Mucosa of rectum (tissue), 2 donors: ENCODE measurements around the gene RETREG3.

ENCODE experiments used
- H3K27ac ChIP-seq, 2 donors: one replicate each; pipeline ENCODE4 v1.7.0; 2013; ENCODE audit warnings: inconsistent platforms in 2 of 2, low read depth in 2 of 2, low read length in 2 of 2
- H3K27me3 ChIP-seq, 2 donors: one replicate each; pipeline ENCODE4 v1.7.0; 2013; ENCODE audit warnings: low read length in 2 of 2; ENCODE audit not compliant: control insufficient read depth in 2 of 2, insufficient read depth in 2 of 2
- H3K36me3 ChIP-seq, 2 donors: one replicate each; pipeline ENCODE4 v1.7.0; 2013; ENCODE audit warnings: low read length in 2 of 2; ENCODE audit not compliant: control insufficient read depth in 2 of 2, insufficient read depth in 2 of 2
- H3K4me1 ChIP-seq, 2 donors: one replicate each; pipeline ENCODE4 v1.7.0; 2013; ENCODE audit warnings: low read length in 2 of 2, mild to moderate bottlenecking in 1 of 2; ENCODE audit not compliant: control insufficient read depth in 2 of 2, insufficient read depth in 2 of 2
- H3K4me3 ChIP-seq, 2 donors: one replicate each; pipeline ENCODE4 v1.7.0; 2013; ENCODE audit warnings: low read length in 2 of 2
- H3K9ac ChIP-seq, 2 donors: one replicate each; pipeline ENCODE4 v1.7.0; 2013; ENCODE audit warnings: low read length in 2 of 2, low read depth in 1 of 2, mild to moderate bottlenecking in 1 of 2
- H3K9me3 ChIP-seq, 2 donors: one replicate each; pipeline ENCODE4 v1.7.0; 2013; ENCODE audit warnings: low read length in 2 of 2; ENCODE audit not compliant: control insufficient read depth in 2 of 2
- donor health status: healthy.
- donor health status: Normal muscosa, but diverticular disease.

RETREG3 gene, protein sequence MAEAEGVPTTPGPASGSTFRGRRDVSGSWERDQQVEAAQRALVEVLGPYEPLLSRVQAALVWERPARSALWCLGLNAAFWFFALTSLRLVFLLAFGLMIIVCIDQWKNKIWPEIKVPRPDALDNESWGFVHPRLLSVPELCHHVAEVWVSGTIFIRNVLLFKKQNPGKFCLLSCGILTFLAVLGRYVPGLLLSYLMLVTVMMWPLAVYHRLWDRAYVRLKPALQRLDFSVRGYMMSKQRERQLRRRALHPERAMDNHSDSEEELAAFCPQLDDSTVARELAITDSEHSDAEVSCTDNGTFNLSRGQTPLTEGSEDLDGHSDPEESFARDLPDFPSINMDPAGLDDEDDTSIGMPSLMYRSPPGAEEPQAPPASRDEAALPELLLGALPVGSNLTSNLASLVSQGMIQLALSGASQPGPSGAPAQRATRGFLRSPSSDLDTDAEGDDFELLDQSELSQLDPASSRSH

DNA sequence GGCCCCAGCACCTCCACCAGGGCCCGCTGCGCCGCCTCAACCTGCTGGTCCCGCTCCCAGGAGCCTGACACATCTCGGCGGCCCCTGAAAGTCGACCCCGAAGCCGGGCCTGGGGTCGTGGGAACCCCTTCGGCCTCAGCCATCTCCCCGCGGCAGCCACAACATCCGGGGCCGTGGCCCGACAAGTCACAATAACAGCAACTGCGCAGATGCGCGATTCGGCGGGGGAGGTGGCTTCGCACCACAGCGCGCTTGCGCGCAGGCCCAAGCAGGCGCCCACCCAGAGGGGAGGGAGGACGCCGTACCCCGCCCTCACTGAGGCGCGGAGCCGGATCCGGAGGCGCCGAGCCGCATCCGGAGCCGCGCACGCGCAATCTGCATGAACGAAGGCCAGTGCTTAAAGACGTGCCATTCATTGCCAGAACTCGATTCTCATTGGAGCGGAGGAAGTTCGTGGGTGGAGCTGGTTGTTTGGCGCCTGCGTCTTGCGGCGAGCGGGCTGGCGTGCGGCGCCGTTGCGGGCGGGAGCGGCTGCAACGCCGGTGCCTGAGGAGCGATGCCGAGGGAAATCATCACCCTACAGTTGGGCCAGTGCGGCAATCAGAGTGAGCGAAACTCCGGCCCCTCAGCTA is at the start of gene RETREG3, which contains the start of gene TUBG1:
TSS of gene RETREG3 (minus strand) at position 193 of the 632 bp plus-strand sequence. CDS start at position 143, 50 bp downstream.
TSS of gene TUBG1 (plus strand) at position 502 of the 632 bp plus-strand sequence. CDS start at position 557, 55 bp downstream.
- peak within 1 kb of the TSS; percentile 95 to 98 for H3K9ac ChIP-seq
- no peaks in the 10 kb centered on the region for H3K9me3 ChIP-seq
- H3K27me3 ChIP-seq = no peaks in the 10 kb centered on the region
- H3K27ac ChIP-seq = peak within 1 kb of the TSS; percentile 86 to 95
- peak within 1 kb of the TSS; percentile 98 to 100 for H3K4me3 ChIP-seq
- H3K4me1 ChIP-seq = peaks cover 11 to 13% of the 10 kb centered on the region in 2 donors
- H3K36me3 ChIP-seq = peaks cover 3 to 22% of the 10 kb centered on the region in 2 donors

DNA sequence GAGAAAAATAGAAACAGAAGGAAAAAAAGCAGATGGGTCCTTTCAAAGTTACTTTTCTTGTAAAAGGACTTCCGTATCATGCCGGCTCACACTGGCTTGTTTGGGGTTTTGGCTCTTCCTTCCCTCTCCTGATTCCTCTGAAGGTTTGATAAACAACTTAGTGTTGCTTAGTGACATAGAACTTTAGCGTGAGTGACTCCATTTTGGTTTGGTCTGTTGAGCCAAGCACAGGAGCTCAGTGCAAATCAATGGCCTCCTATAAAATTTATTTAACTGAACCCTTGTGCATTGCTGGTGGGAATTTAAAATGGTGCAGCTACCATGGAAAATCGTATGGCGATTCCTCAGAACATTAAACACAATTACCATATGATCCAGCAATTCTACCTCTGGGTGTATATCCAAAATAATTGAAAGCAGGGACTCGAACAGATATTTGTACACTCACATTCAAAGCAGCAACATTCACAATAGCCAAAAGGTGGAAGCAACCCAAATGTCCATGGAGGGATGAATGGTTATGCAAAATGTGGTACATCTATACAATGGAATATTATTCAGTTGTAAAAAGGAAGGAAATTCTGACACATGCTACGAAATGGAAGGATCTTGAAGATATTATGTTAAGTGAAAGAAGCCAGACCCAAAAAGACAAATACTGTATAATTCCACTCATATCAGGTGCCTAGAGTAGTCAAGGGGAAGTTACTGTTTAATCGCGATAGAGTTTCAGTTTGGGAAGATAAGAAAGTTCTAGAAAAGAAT is 48.8 kb upstream of the RETREG3 start:
- H3K9me3 ChIP-seq = no peaks in the 10 kb centered on the region
- H3K4me3 ChIP-seq = no peak overlapping the region
- H3K4me1 ChIP-seq = peaks cover 4 to 16% of the 10 kb centered on the region in 2 donors
- H3K27ac ChIP-seq = no peak overlapping the region
- H3K9ac ChIP-seq = no peak overlapping the region
- H3K36me3 ChIP-seq = no peaks in the 10 kb centered on the region
- H3K27me3 ChIP-seq = peaks cover 0 to 2% of the 10 kb centered on the region in 2 donors

DNA sequence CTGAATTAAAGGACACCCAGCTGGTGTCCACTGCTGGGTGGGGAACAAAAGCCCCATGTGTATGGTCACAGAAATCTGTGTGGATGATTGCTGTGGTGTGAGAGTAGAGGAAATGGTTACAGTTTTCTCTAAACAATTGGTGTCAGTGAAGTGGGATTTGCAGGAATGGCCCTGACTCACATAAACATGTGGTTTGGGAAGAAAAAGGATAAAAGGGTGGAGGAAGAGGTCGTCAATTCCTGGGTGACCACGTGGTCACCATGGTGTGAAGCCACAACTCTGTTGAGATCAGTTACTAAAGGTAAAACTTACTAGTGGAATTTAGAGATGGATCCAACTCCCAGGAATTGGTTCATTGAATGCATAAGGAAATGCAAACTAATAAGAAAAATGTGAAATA is 46.4 kb upstream of the RETREG3 start:
- H3K27ac ChIP-seq = no peak overlapping the region
- no peaks in the 10 kb centered on the region for H3K9me3 ChIP-seq
- peaks cover 4 to 13% of the 10 kb centered on the region in 2 donors for H3K4me1 ChIP-seq
- no peak overlapping the region for H3K4me3 ChIP-seq
- peaks cover 0 to 2% of the 10 kb centered on the region in 2 donors for H3K27me3 ChIP-seq
- no peaks in the 10 kb centered on the region for H3K36me3 ChIP-seq
- no peak overlapping the region for H3K9ac ChIP-seq

DNA sequence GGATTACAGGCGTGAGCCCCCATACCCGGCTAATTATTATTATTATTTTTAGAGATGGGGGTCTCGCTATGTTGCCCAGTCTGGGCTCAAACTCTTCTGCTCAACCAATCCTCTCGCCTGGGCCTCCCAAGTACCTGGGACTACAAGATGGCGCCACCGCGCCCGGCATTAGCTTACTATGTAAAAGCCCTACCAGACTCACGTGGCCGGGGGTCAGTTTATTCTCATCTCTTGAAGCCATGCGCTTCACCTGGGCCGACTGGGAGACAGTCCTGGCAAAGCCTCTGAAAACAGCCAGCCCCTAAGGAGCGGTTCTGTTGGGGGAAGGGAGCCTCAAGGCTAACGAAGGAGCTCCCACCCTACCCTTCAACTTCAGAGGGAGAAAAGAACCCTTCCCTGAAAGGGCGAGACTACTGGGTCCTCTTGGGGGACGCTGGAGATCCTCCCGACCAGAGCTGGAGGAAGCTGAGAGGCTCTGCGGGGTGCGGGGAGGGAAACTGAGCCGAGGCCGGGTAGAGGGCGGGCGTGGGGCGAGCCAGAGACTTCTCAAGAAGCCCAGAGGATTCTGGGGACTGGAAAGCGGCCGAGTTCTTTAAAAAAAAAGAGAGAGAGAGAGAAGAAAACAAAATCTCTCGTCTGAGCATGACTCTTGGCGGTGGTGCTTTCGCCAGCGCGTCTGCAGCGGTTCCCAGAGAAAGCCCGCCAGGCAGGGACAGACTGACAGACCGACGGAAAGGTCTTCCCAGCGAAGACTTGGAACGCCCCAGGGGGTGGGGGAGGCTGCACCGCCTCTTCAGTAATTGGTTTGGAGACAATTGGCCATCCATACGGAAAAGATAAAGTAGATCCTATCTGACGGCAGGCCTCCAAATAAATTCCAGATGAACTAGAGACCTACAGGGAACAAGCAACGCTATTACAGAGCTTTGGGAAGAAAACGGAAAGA is 44.3 kb upstream of the RETREG3 start:
- Histone ChIP-seq H3K27me3 (peaks cover 0 to 2% of the 10 kb centered on the region in 2 donors), H3K36me3 (no peaks in the 10 kb centered on the region), H3K9ac (peak overlapping the region in 1 of 2 donors; percentile 3), H3K4me3 (peak overlapping the region in 1 of 2 donors; percentile 54), H3K9me3 (no peaks in the 10 kb centered on the region), H3K4me1 (no peaks in the 10 kb centered on the region), H3K27ac (peak overlapping the region; percentile 29 to 46)

DNA sequence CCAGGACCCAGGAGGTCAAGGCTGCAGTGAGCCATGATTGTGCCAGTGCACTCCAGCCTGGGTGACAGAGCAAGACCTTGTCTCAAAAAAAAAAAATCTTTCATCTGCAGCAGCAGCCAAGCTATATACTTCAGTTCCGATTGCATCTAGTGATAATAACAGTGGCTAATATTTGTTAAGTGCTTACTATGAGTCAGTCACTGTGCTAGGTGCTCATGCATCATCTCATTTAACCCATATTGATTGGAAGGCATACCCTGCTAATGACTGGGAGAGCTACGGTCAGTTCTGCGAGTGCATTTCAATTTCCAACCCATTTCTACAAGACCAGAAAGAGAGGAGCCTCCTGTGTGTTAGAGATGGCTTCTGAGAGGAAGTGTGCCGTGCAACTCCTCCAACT is 42.2 kb upstream of the RETREG3 start:
- Histone ChIP-seq H3K27me3 (peaks cover 0 to 2% of the 10 kb centered on the region in 2 donors), H3K9ac (no peak overlapping the region), H3K9me3 (no peaks in the 10 kb centered on the region), H3K27ac (no peak overlapping the region), H3K4me3 (no peak overlapping the region), H3K4me1 (no peaks in the 10 kb centered on the region), H3K36me3 (no peaks in the 10 kb centered on the region)

DNA sequence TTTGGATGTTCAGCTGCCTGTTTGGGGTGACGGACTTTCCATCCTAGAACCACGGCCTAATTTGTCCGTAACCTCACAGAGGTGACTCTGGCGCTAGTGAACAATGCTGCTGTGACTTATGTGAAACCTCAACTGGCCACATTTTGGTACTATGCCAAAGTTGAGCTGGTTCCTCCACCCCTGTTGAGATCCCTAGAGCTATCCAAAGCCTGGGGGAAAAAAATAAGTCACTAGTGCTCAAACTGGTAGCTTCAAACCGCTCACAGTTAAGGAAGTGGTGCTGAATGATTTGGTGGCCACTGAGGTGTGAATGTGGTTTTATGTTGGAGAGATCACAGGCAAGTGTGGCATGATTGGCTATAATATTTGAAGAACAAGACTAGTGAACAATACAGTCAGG is 38.6 kb upstream of the RETREG3 start:
- Histone ChIP-seq H3K4me3 (no peak overlapping the region), H3K9me3 (no peaks in the 10 kb centered on the region), H3K9ac (no peak overlapping the region)

DNA sequence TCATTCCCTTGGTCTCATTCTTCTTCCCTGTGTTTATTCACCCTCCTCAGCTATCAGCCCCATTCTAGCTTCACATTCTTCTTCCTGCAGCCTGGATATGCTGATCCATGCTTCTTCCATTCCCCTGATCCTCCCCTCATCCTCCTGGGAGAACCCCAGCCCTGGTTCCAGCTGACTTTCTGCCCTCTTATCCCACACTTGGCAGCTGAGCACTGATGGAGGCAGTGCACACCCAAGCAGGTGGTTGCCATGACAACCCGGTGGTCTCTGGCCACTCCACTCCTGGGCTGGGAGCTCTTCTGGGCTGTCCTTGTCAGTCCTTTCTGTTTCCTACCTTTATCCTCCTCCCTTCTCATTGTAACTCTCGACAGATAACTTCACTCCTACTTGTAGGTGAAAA is 33.2 kb upstream of the RETREG3 start:
- H3K4me3 ChIP-seq = no peak overlapping the region
- H3K36me3 ChIP-seq = no peaks in the 10 kb centered on the region
- no peaks in the 10 kb centered on the region for H3K27me3 ChIP-seq
- no peaks in the 10 kb centered on the region for H3K4me1 ChIP-seq
- no peak overlapping the region for H3K9ac ChIP-seq
- no peaks in the 10 kb centered on the region for H3K9me3 ChIP-seq
- H3K27ac ChIP-seq = no peak overlapping the region

More for the DNA sequence above, 38.6 kb upstream of the RETREG3 start:
- Histone ChIP-seq H3K36me3 (no peaks in the 10 kb centered on the region), H3K27ac (no peak overlapping the region), H3K27me3 (no peaks in the 10 kb centered on the region), H3K4me1 (no peaks in the 10 kb centered on the region)

DNA sequence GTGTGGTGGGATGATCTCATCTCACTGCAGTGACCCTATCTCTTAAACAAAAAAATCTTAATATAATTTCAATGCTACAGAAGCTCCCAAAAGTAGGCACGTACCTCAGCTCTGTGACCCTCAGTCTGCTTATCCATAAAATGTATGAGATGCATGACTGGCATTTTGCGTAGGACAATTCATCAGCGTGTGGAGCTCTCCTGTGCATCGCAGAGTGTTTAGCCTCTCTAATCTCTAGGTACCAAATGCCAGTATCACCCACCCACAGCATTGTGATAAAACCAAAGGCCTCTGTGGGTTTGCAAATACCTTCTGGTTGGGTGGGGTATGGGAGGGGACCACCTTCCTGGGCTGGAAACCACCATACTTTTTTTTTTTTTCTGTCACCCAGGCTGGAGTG is 30.9 kb upstream of the RETREG3 start:
- H3K4me3 ChIP-seq = no peak overlapping the region
- no peaks in the 10 kb centered on the region for H3K36me3 ChIP-seq
- H3K27me3 ChIP-seq = no peaks in the 10 kb centered on the region
- no peak overlapping the region for H3K9ac ChIP-seq
- no peaks in the 10 kb centered on the region for H3K4me1 ChIP-seq
- H3K27ac ChIP-seq = no peak overlapping the region
- no peaks in the 10 kb centered on the region for H3K9me3 ChIP-seq

DNA sequence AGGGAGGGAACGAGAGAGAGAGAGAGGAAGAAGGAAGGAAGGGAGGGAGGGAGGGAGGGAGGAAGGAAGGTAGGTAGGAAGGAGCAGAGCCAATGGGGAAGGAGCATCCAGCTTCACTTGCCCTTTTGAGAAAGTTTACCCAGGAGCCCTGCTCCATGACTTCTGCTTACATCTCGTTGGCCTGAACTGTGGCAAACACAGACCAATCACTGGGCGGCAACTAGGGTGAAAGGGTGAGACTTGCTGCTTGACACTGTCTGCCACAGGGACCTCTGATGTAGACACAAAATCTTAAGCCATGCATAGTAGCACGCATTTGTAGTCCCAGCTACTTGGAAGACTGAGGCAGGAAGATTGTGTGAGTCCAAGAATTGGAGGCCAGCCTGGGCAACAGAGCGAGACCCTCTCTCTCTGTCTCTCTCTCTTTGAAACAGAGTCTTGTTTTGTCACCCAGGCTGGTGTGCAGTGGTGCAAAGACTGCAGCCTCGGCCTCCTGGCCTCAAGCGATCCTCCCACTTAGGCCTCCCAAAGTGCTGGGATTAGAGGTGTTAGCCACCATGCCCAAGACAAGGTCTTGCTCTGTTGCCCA is 30.4 kb upstream of the RETREG3 start:
- H3K9me3 ChIP-seq = no peaks in the 10 kb centered on the region
- H3K9ac ChIP-seq = no peak overlapping the region
- no peak overlapping the region for H3K4me3 ChIP-seq
- no peaks in the 10 kb centered on the region for H3K4me1 ChIP-seq
- H3K27ac ChIP-seq = no peak overlapping the region
- H3K36me3 ChIP-seq = no peaks in the 10 kb centered on the region
- no peaks in the 10 kb centered on the region for H3K27me3 ChIP-seq
